GM18520 (cell line): ENCODE results near the gene ATXN7.
A peak's percentile ranks its signal among the peaks of the same experiment; 100 is the strongest.

ENCODE experiments used
- ATAC-seq: cut with Tn5 transposase; IDR thresholded peaks from one replicate; pipeline ENCODE4 v1.9.1; 2021; ENCODE audit not compliant: unreplicated experiment

ATXN7 gene

DNA sequence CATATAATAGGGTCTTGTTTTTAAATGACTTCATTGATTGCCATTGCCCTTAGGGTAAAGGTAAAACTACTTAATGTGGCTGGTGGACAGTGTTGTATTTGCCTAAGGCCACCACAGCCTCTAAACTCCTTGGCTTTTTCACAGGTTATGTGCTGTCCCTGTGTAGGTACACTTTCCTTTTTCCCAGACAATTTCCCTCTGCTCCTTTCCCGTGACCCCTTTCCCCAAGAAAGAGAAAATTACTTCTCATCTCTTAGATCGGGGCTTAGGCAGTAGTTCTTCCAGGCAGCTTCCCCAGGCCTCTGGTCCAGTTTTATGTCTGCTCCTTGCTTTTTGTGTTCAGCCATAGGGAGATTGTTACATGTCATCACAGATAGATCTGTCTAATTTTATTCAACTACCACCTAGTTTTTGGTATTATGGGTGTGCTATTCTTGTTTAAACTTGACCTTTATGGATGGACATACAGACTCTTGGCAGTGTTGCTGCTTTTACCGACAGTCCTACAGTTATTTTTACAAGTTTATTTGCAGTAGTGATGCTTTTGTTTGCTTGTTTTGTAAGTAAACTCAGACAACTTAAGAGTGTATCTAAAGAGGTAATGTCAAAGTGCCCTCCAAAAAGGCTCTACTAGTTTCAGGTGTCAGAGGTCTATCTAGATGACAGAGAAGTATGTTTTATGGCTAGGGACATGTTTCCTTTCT, 69.0 kb downstream of the ATXN7 start:
- ATAC-seq: no peak

DNA sequence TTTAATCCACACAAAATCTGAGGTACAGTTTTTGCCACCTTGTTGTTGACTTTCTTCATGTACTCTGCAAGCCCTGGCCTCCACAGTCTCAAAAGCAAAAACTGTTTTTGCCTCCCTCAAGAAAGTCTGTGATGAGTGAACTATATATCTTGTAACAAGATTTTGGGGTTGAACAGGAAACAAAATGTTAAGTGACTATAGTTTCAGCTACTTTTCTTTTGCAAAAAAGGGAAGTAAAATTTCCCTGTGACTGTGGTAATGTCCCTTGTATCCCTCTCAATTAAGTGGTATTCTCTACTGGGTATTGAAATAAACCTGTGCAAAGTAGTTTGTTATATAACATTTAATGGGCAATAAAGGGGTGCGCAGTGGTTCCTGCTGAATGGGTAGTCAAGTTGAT, 69.8 kb downstream of the ATXN7 start:
- peak; percentile 32 for ATAC-seq

GRCh38 chr3:63934041-63934866, 70.6 kb downstream of the ATXN7 start:
- ATAC-seq: no peak

GRCh38 chr3:63936925-63937324, 73.3 kb downstream of the ATXN7 start:
- ATAC-seq: no peak

DNA sequence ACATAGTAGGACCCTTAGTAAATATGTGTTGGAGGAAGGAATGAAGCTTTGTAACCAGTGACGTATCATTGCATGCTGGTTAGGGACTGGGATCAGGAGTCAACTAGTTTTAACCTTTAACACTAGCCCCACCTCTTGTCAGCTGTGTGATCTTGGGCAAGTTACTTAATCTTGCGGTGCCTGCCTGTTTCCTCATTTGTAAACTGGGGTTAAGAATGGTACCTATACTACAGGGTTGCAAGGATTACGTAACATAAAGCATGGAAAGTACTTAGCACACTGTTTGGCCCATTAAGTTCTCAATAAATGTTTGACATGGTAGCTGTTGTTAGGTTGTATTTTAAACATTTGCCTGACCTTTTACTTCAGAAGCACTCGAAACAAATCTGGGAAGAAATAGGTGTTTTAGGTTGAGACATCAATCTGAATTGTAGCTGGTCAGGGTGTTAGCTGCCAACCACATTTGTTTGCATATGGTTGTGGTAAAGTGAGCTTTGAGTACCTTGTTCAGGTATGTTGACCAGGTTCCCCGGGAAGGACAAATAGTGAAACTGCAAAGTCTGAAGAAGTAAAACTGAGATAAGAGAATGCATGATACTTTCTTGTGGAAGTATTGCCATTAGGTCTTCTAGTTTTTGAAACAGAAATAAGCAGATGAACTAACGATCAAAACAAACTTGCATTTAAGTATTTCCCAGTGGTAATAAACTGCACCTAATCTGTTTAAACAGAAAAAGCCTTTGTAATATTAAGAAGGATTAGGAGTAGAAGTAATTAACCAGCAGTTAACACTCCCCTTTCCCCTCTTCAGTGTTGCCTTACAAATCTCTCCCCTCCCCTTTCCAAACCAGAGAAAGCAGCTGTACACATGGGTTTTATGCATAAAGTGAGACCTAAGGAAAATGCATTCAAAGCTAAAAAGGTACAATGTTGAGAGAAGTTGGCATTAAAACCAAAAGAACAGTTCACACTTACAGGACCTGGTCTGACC, 74.3 kb downstream of the ATXN7 start:
- ATAC-seq: peak; percentile 66

DNA sequence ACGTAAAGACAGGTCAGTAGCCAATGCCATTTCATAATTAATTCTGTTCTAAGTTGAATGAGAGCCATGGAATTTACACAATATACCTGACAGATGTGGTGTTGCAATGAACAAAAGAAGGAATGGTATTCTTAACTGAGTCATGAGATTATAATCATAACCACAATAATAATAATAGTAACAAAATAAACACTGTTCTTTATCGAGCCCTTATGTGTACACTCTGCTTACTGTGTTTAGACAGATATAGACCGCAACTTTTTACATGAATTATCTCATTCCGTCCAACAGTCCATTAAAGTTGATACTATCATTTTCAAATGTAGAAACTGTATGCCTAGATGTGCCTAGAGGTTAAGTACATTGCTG, 76.7 kb downstream of the ATXN7 start:
- no peak for ATAC-seq

GRCh38 chr3:63942528-63942927, 78.9 kb downstream of the ATXN7 start:
- ATAC-seq: no peak

GRCh38 chr3:63943678-63944077, 80.0 kb downstream of the ATXN7 start:
- no peak for ATAC-seq

- ATAC-seq: no peak
These were observed 82.0 kb downstream of the ATXN7 start for GRCh38 chr3:63945558-63946096.

DNA sequence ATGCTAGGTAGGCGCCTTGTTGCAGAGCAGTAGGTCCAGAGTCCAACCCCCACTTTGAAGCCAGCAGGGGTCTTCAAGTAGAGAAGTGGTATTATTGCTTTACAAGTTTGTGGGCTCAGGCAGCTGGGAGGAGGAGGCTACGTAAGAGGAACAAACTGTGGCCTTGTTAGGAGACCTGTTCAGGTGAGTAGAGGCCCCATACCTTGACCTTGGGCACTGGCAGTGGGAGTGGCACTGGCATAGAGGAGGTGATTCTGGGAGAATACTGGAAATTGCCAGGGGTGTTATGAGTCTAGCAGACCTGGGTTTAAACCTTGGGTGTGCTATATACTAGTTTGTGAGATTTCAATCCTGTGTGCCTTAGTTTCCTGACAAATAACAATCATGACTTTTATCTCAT, 83.1 kb downstream of the ATXN7 start:
- ATAC-seq: no peak

DNA sequence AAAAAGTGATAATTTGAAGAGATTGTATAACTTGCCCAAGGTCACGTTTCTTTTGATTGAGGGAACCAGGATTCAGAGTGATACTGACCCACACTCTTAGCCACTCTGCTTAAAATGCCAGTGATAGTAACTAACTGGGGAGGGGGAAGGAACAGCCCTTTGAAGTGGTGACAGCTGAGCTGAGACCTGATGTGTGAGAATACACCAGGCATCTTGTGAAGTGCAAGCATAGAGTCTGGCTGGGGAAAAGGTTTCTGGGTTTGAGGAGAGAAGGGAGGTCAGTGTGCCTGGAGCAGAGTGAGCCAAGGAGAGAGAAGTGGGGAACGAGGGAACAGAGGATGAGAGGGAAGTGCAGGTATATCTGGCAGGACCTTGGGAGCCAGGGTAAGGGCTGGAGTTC, 83.9 kb downstream of the ATXN7 start:
- no peak for ATAC-seq

DNA sequence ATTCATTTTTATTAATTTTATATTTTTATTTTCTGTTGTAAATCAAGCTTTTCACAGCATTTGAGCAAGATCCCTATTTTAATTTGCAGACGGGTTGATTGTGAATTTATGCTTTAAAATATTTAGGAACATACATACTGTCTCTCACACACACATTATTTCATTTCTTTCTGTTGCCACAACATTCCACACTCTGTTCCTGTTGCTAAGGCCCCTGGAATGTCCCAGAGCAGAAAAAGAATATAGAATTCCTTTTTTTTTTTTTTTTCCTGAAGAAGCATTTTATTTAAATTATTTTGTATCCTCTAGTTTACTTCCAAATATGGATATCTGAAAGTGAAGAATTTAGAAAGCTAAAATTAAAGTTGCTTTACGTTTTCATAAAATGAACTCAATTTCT, 85.3 kb downstream of the ATXN7 start:
- no peak for ATAC-seq

DNA sequence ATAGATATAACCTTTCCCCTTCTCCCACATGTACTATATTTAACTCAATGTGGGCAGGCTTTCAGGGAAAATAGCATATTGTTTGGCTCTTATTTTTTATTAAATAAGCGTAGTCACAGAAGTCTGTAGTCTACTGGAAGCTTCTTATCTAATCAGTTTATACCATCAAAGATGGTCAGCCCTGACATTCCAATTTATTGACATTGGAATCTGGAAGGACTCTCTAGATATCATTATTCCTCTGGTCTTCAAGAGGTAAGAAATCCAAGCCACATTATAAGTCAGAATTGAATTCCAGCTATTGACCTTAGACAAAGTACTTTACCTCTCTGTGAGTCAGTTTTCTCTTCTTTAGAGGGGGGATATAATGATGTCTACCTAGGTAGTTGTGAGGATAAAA, 87.0 kb downstream of the ATXN7 start:
- no peak for ATAC-seq

DNA sequence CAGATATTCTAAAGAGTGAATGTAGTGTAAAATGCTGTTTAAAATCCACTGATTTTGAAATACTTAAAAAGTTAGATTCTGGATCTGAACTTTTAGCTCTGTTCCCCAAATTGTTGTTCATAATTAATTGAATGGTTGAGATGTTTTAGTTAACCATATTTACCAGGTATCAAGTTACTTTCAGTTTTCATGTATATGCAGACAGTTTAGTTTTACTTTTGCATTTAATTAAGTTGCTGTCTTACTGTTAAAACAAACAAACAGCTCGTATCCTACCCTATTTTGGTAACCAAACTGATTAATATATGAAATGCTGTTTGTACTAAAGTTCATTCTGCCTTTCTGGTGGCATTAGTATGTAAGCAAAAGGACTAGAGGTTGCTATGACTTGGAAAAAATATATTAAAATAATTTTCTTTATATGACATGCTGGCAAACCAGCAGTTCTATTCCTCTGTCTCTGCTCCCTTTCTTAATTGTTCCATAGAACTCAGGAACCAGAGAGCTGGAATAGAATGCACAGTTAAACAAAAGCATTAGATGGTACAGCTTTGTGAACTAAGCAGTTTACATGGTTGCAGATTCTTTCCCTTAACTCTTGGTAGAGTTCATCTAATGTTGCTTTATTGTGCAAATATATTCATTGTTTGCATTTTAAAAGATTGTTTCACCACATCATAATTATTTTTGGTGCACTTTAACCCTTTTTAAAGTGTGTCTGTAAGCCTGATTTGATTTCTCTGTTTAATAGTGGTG, 88.0 kb downstream of the ATXN7 start:
- ATAC-seq: peak; percentile 56

- no peak for ATAC-seq
These were observed 88.6 kb downstream of the ATXN7 start for GRCh38 chr3:63952248-63952594.

DNA sequence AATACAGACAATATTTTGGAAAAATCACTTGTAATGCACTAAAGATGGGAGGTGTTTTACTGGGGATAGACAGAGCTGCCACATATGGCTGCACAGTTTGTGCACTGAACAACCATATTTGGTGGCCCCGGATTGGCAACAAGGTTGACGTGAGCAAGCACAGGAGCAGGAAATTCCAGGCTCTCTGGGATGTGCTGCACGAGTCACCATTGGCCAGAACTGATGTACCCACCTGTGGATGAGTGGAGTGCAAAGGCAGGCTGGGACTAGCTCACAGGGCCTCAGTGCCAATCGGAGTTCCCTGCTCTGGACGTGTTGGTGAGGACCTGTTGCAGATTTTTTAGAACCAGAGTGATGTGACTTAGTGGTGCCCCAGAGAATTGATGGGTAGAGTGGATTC, 90.5 kb downstream of the ATXN7 start:
- no peak for ATAC-seq

DNA sequence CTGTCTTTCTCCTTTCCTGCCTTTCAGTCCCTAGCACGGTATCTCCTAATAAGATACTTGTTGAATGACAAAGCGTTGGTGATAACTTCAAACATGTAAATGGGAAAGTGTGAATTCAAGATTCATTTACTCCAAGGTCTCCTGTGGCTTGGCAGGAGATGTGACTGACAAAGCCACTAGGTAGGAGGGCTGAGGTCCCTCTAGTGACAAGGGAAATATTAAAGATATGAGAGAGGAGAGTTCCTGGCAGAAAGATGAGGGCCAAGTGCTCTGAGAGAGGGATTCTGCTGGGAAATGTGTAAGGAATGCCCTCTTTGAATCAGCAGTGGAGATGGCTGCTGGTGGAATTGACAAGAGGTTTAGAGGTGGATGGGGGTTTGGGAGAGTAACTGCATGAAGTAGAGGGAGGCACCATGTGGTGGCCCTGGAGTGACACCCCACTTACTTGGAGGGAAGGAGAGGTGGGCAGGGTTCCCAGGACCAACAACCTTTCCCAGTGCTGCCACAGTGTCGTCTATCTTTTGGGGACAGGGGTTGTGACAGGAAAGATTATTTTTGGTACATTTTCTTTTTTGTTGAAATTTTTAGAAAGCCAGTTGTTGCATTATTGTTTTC, 91.5 kb downstream of the ATXN7 start:
- ATAC-seq: no peak

GRCh38 chr3:63955830-63956545, 92.3 kb downstream of the ATXN7 start:
- no peak for ATAC-seq

GRCh38 chr3:63959146-63959545, 95.5 kb downstream of the ATXN7 start:
- ATAC-seq: no peak
